BJ (cell line): ENCODE measurements around the gene BCAS4. TPM values are rescaled to one million over a fixed set of nuclear protein-coding genes. Genes with fewer than 3 reads are reported as not detected.

ENCODE experiments used
- CTCF ChIA-PET: fragments of 350-600 bp; formaldehyde crosslinking; extraction: SDS; loops from one replicate; lab custom pipeline; 2021; ENCODE audit warnings: antibody characterized with exemption, inconsistent platforms; lab: Yijun Ruan, JAX
- POLR2A ChIA-PET: fragments of 300-600 bp; sonication (Branson Sonifier 250); formaldehyde crosslinking; extraction: SDS; loops from one replicate; lab custom pipeline; 2021; ENCODE audit warnings: antibody characterized with exemption; lab: Charles Lee
- DNase-seq: peaks from one replicate; pipeline ENCODE4 v3.0.0-alpha.2; 2011; ENCODE audit warnings: low read depth
- H3K27me3 ChIP-seq: 2 replicates; pipeline ENCODE4 v1.6.0; 2011; ENCODE audit warnings: low read length; ENCODE audit not compliant: control insufficient read depth, insufficient read depth
- H3K36me3 ChIP-seq: 2 replicates; pipeline ENCODE4 v1.5.1; 2011; ENCODE audit warnings: low read length; ENCODE audit not compliant: control insufficient read depth, insufficient read depth
- H3K4me3 ChIP-seq: 2 replicates; pipeline ENCODE4 v1.5.1; 2011; ENCODE audit warnings: low read depth, mild to moderate bottlenecking, control low read depth, low read length
- polyA plus RNA-seq: library from polyadenylated mRNA; depleted of rRNA; stranded (reverse); fragments of >200 nt; gene quantifications from 2 replicates; pipeline ENCODE4 v1.2.3, GENCODE V29; 2011
- TF ChIP-seq, protein P1 (sequence below): IDR thresholded peaks from 2 replicates; pipeline ENCODE4 v1.5.1; 2011; ENCODE audit warnings: low read depth, mild to moderate bottlenecking, control low read depth, inconsistent platforms, low read length, moderate library complexity; ENCODE audit not compliant: insufficient read depth

Gene BCAS4
- polyA plus RNA-seq, 1 experiment = 31.6 TPM

DNA sequence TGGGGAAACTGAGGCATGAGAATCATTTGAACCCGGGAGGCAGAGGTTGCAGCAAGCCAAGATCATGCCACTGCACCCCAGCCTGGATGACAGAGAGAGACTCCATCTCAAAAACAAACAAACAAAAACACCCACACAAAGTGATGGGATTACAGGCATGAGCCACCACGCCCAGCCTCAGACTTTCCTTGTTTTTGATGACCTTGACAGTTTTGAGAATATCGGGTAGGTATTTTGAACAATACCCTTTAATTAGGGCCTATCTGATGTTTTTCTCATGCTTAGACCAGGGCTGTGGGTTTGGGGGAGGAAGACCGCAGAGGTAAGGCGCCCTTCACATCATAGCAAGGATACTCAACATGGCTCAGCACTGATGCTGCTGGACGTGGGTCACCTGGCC lies 72.9 kb downstream of the BCAS4 start:
- TF ChIP-seq, protein P1, sequence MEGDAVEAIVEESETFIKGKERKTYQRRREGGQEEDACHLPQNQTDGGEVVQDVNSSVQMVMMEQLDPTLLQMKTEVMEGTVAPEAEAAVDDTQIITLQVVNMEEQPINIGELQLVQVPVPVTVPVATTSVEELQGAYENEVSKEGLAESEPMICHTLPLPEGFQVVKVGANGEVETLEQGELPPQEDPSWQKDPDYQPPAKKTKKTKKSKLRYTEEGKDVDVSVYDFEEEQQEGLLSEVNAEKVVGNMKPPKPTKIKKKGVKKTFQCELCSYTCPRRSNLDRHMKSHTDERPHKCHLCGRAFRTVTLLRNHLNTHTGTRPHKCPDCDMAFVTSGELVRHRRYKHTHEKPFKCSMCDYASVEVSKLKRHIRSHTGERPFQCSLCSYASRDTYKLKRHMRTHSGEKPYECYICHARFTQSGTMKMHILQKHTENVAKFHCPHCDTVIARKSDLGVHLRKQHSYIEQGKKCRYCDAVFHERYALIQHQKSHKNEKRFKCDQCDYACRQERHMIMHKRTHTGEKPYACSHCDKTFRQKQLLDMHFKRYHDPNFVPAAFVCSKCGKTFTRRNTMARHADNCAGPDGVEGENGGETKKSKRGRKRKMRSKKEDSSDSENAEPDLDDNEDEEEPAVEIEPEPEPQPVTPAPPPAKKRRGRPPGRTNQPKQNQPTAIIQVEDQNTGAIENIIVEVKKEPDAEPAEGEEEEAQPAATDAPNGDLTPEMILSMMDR = no peak
- ChIA-PET POLR2A (no interaction called here), CTCF (no interaction called here)
- Histone ChIP-seq H3K36me3 (no peaks in the 10 kb centered on the region), H3K27me3 (no peaks in the 10 kb centered on the region), H3K4me3 (no peak overlapping the region)
- no peak for DNase-seq

DNA sequence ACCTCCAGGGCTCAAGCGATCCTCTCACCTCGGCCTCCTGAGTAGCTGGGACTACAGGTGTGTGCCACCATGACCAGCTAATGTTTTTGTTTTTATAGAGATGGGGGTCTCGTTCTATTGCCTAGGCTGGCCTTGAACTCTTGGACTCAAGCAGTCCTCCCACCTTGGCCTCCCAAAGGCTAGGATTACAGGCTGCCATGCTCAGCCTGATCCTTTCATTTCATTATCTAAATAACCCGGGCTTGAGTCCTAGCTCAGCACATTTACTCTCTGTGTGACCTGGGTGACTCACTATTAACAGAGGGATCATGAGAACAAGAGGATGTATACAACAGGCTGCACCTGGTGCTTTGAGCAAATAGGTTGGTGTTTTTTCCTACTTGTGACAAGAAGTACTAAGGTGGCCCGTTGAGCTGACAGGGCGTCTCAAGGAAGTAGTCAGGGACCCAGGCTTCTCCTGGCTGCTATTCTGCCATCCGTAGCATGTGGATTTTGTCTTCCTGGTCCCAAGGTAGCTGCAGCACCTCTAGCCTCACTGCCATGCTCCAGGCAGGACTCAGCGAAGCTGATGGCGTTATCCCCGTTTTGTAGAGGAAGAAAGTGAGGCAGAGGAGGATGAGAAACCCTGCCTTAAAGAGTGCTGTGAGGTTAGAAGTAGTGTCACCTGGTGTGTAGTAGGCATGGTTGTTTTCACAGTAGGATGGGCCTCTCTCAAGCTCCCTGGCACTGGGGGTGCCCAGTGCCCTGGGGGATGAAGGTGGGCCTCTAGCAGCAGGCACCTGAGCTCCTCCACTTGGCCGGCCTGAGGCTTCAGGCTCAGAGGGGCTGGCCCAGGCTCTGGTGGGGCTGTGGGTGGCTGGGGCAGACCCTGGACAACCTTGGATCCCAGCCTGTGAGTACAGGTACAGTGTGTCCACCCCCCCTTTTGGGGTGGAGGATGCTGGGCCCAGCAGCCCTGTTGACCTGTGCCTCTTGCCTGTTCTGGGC lies 73.9 kb downstream of the BCAS4 start:
- POLR2A ChIA-PET = interaction anchor here (0.6 kb wide), 1 partner anchor 296 kb away, joined by 3 read pairs; no protein-coding TSS in a partner anchor
- no peak overlapping the region for H3K4me3 ChIP-seq
- no peak for DNase-seq

DNA sequence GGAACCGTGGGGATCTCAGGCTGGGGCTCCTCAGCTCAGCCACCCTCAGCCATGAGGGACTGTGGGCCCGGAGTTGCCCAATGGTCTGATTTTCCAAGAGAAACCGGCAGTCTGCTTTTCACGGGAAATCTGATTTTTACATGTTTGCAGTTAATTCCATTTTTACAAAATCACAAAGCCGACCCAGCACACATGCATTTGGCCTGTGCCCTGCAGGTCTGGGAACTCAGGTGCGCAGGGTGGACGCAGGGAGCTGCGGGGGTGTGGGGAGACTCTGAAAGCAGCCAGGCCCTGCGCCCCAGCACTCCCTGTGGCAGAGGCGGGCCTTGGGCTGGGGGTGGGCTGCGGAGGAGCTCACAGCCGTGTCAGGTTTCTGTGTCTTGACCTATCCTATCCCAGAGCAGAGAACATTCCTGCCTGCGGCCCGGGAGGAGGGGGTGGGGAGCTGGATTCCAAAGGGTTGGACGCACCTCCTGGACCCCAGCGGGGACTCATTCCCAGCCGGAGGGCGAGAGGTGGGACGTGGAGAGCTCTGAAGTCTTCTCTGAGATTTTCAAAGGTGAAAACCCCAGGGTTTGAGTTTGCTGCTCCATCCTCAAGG lies 75.8 kb downstream of the BCAS4 start:
- TF ChIP-seq, protein P1 = no peak
- no peak overlapping the region for H3K4me3 ChIP-seq
- H3K27me3 ChIP-seq = no peaks in the 10 kb centered on the region
- no peak for DNase-seq
- ChIA-PET POLR2A (no interaction called here), CTCF (no interaction called here)
- no peaks in the 10 kb centered on the region for H3K36me3 ChIP-seq

More for the DNA sequence above, 73.9 kb downstream of the BCAS4 start:
- CTCF ChIA-PET = interaction anchor here (0.6 to 1.3 kb wide), 2 partner anchors 61 to 74 kb away, joined by 3 read pairs; partner anchors contain the start of gene BCAS4
- TF ChIP-seq, protein P1 = no peak
- H3K27me3 ChIP-seq = no peaks in the 10 kb centered on the region
- H3K36me3 ChIP-seq = no peaks in the 10 kb centered on the region

DNA sequence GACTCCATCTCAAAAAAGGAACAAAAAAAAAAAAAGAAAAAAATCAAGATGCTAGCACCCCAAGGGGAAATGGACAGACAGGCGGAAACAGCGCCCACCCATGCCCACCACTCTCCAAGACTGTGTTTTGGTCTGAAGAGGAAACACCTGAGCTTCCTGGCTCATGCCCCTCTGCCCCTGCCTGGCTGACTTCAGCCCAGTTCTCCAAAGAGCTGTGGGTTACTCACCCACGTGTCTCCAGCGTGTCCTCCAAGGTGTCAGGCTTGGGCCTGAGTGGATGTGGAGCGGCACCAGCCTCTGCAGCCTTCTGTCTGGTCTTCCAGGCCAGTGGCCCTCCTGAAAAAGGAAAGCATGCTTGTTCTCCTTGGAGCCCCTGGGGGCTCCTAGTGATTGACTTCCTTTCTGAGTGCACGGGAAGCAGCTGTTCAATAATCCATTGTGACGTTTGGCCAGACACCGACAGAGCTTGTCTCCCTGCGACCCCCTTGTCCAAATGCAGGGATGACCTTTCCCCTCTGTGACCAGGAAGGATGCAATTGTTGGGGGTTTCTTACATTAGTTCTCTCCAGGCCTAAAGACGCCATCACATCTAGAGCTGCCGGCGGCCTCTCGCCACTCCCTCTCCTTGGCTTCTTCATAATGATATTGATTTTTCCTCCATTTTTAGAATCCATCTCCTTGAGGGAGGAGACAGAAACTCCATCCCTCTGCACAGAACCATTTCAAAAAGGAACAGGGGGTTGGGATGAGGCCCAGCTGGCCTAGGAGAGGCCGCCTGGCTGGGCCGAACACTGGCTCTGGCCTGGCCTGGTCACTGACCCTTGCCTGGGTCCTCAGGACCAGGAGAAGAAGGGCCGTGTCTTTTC lies 77.9 kb downstream of the BCAS4 start:
- Histone ChIP-seq H3K36me3 (no peaks in the 10 kb centered on the region), H3K27me3 (no peaks in the 10 kb centered on the region), H3K4me3 (no peak overlapping the region)
- ChIA-PET CTCF (interaction anchor here (0.6 kb wide), 1 partner anchor 14 kb away, joined by 3 read pairs; no protein-coding TSS in a partner anchor), POLR2A (no interaction called here)
- TF ChIP-seq, protein P1 = no peak
- no peak for DNase-seq
